WERI-Rb-1 (cell line): ENCODE results near the gene FLYWCH1.
A peak's percentile ranks its signal among the peaks of the same experiment; 100 is the strongest.

Experiments
- DNase-seq: peaks from one replicate; pipeline ENCODE4 v3.0.0-alpha.2; 2020
- H3K27ac ChIP-seq: fragments of 250-450 bp; sonication (Bioruptor Pico); 2 replicates; pipeline ENCODE4 v1.5.1; 2020; ENCODE audit warnings: mild to moderate bottlenecking, moderate library complexity
- H3K27me3 ChIP-seq: fragments of 250-450 bp; sonication (Bioruptor Pico); 2 replicates; pipeline ENCODE4 v1.5.1; 2021; ENCODE audit warnings: mild to moderate bottlenecking, low read depth, moderate library complexity; ENCODE audit not compliant: insufficient read depth, severe bottlenecking
- H3K36me3 ChIP-seq: fragments of 250-450 bp; sonication (Bioruptor Pico); 2 replicates; pipeline ENCODE4 v1.5.1; 2020; ENCODE audit warnings: mild to moderate bottlenecking, moderate library complexity
- H3K4me3 ChIP-seq: 2 replicates; pipeline ENCODE4 v1.5.1; 2011; ENCODE audit warnings: low read depth, mild to moderate bottlenecking, control low read depth, low read length
- H3K9me3 ChIP-seq: fragments of 250-450 bp; sonication (Bioruptor Pico); 2 replicates; pipeline ENCODE4 v1.5.1; 2021; ENCODE audit warnings: mild to moderate bottlenecking, moderate library complexity; ENCODE audit not compliant: severe bottlenecking
- CTCF ChIP-seq: IDR thresholded peaks from 2 replicates; pipeline ENCODE4 v1.5.1; 2011; ENCODE audit warnings: low read depth, mild to moderate bottlenecking, control low read depth, inconsistent platforms, low read length

The FLYWCH1 gene

GRCh38 chr16:2911638-2912329, at the start of gene FLYWCH1:
TSS of gene FLYWCH1 (plus strand) at chr16:2911931. CDS start at chr16:2929686, 17,755 bp downstream.
- no peaks in the 10 kb centered on the region for H3K9me3 ChIP-seq
- DNase-seq: peak; percentile 98
- peak within 1 kb of the TSS; percentile 51 for H3K27ac ChIP-seq
- no peaks in the 10 kb centered on the region for H3K27me3 ChIP-seq
- peak within 1 kb of the TSS; percentile 87 for H3K4me3 ChIP-seq
- H3K36me3 ChIP-seq: peaks cover 7% of the 10 kb centered on the region
- no peak for TF ChIP-seq CTCF

- DNase-seq: no peak
- no peaks in the 10 kb centered on the region for H3K27me3 ChIP-seq
- no peak for TF ChIP-seq CTCF
- H3K27ac ChIP-seq: no peak overlapping the region
- no peak overlapping the region for H3K4me3 ChIP-seq
- H3K9me3 ChIP-seq: no peaks in the 10 kb centered on the region
- no peaks in the 10 kb centered on the region for H3K36me3 ChIP-seq
Observed at GRCh38 chr16:2865651-2866050, 46.1 kb upstream of the FLYWCH1 start.

DNA sequence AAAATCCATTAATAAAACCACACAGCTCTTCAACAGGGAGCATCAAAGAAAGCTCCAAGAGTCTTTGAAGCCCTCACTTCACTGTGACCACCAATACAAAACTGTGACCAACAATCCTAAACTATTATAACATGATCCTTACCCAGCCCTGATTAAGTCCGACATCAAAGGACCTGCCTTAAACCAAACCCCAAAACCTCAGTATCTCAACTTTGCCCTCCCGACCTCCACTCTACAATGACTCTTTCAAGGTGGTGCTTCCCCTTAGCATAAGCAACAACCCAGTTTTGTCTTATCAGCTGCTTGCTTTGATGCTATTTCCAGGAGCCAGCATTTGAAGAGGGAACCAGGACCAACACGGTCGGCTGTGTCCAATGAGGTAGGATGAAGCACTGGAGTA, 45.3 kb upstream of the FLYWCH1 start:
- Histone ChIP-seq H3K27ac (no peak overlapping the region), H3K4me3 (no peak overlapping the region), H3K27me3 (no peaks in the 10 kb centered on the region), H3K9me3 (no peaks in the 10 kb centered on the region), H3K36me3 (no peaks in the 10 kb centered on the region)
- TF ChIP-seq CTCF: no peak
- no peak for DNase-seq

DNA sequence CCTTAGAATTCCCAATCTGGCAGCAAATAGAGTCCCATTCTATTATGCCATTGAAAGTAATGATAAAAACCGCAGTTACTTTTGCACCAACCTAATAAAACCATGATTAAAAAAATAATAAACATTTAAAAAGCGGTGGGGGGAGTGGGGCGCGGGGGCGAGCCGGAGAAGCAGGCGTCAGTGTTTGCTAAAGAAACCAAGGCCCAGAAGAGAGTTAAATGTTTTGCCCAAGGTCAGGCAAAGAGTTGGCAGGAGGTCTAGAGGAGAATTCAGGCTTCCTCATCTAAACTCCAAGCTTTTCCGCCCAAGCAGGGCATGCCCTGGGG, 44.1 kb upstream of the FLYWCH1 start:
- no peak for DNase-seq
- peak overlapping the region; percentile 71 for H3K4me3 ChIP-seq
- TF ChIP-seq CTCF: no peak
- peak overlapping the region; percentile 85 for H3K27ac ChIP-seq
- H3K36me3 ChIP-seq: no peaks in the 10 kb centered on the region
- no peaks in the 10 kb centered on the region for H3K9me3 ChIP-seq
- H3K27me3 ChIP-seq: no peaks in the 10 kb centered on the region

DNA sequence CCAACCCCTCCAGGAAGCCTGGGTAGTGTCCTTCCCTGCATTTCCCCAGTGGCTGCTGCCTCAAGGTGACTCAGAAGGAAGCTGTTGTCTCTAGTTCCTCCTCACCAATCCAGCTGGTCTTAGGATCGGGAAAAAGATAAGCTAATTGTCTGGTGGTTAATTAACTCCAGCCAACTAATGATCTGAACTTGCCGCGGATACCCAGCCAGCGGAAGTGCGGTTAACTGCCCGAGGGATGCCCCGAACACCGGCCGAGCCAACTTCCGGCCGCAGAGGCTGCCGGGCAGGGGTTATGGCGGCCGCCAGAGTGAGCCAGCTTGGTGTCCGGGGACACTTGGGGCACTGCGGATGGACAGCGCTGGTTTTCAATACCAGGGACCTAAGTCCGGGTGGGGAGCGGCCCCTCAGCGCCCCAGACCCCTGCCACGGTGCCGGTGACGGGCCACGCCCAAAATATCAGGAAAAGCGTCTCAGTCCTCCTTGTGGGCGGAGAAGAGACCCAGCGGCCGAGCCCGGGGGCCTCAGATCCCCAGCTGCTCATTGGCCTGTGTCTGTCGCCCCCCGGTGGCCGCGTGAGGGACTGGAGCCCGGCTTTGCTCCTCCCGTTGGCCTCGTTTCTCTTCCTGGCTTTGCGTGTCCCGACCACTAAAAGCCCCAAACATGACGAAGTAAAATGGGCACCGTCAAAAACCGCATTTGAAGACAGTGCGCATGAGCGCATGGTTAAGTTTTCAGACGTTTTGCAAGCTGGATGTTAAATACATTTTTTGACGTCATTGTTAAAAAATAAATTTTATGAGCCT, 43.5 kb upstream of the FLYWCH1 start:
- Histone ChIP-seq H3K9me3 (no peaks in the 10 kb centered on the region), H3K27me3 (no peaks in the 10 kb centered on the region), H3K36me3 (no peaks in the 10 kb centered on the region), H3K4me3 (peak overlapping the region; percentile 71), H3K27ac (peak overlapping the region; percentile 85)
- TF ChIP-seq CTCF: peak; percentile 93
- peak; percentile 93 for DNase-seq

- TF ChIP-seq CTCF: no peak
- no peak overlapping the region for H3K27ac ChIP-seq
- H3K36me3 ChIP-seq: no peaks in the 10 kb centered on the region
- H3K27me3 ChIP-seq: no peaks in the 10 kb centered on the region
- no peaks in the 10 kb centered on the region for H3K9me3 ChIP-seq
- H3K4me3 ChIP-seq: no peak overlapping the region
- DNase-seq: no peak
Observed at GRCh38 chr16:2871926-2872325, 39.8 kb upstream of the FLYWCH1 start.
